K562 (cell line): ENCODE results near the gene RSRP1. TPM values are rescaled to one million over a fixed set of nuclear protein-coding genes. Genes with fewer than 3 reads are reported as not detected.

Source experiments
- ATAC-seq: fragments of 200-7000 bp; cut with Tn5 transposase; 3 replicates; pipeline ENCODE4 v1.9.1; 2020; ENCODE audit warnings: moderate library complexity
- BruUV-seq: library from RNA; stranded (reverse); fragments of 400-500 nt; replicated peaks from 2 replicates; lab custom pipeline; 2021; lab: Mats Ljungman, UMichigan
- CTCF ChIA-PET: fragments of 300-600 bp; formaldehyde crosslinking; extraction: SDS; loops from one replicate; lab custom pipeline; 2021; ENCODE audit warnings: low intra/inter-chr PET ratio; lab: Yijun Ruan, JAX
- POLR2A ChIA-PET: fragments of 300-600, 350-650 bp; sonication (Branson Sonifier 250); formaldehyde crosslinking; extraction: SDS; loops from one replicate; lab custom pipeline; 2021; ENCODE audit warnings: antibody characterized with exemption, inconsistent platforms; lab: Yijun Ruan, JAX
- DNase-seq, 4 experiments: peaks; one replicate each; pipeline versions ENCODE4 v3.0.0 to v3.0.0-alpha.2; 2011 to 2018; ENCODE audit warnings: low spot score in 3 of 4, mixed read lengths in 3 of 4; ENCODE audit errors: extremely low read depth in 1 of 4
- FAIRE-seq: peaks from 2 replicates; lab custom pipeline; 2011; peaks lifted over from hg19 to GRCh38; lab: Jason Lieb, UNC
- H2AFZ ChIP-seq: 2 replicates; pipeline ENCODE4 v1.6.0; 2011; ENCODE audit warnings: low read depth, low read length, control low read depth, inconsistent platforms
- H3K27ac ChIP-seq: fragments of 200-600 bp; 3 replicates; pipeline ENCODE4 v1.8.0; 2011; ENCODE audit warnings: low read depth, mild to moderate bottlenecking, control low read depth, inconsistent platforms, low read length, moderate library complexity, mixed read lengths; ENCODE audit errors: extremely low read depth
- H3K27me3 ChIP-seq, 2 experiments: fragments of 300-600 bp in 1 of 2; 2 replicates in 1 of 2; 3 replicates in 1 of 2; pipeline versions ENCODE4 v1.6.0 to v1.8.0; 2011; ENCODE audit warnings: inconsistent platforms in 2 of 2, low read length in 2 of 2, mild to moderate bottlenecking in 1 of 2, mixed read lengths in 1 of 2, moderate library complexity in 1 of 2; ENCODE audit not compliant: control insufficient read depth in 2 of 2, insufficient read depth in 2 of 2
- H3K36me3 ChIP-seq: fragments of 300-600 bp; 3 replicates; pipeline ENCODE4 v1.8.0; 2011; ENCODE audit warnings: mild to moderate bottlenecking, low read length, inconsistent platforms; ENCODE audit not compliant: control insufficient read depth, insufficient read depth
- H3K4me1 ChIP-seq, 2 experiments: fragments of 200-600 bp in 1 of 2; replicated peaks in 1 of 2; 2 replicates in 1 of 2; 3 replicates in 1 of 2; pipeline versions ENCODE4 v1.5.1 to v1.8.0; 2011; ENCODE audit warnings: inconsistent platforms in 2 of 2, low read length in 2 of 2, mild to moderate bottlenecking in 1 of 2, mixed read lengths in 1 of 2, moderate library complexity in 1 of 2; ENCODE audit not compliant: control insufficient read depth in 2 of 2, insufficient read depth in 2 of 2
- H3K4me2 ChIP-seq: 2 replicates; pipeline ENCODE4 v1.6.1; 2011; ENCODE audit warnings: low read length, control low read depth, inconsistent platforms, mixed read lengths; ENCODE audit not compliant: insufficient read depth
- H3K4me3 ChIP-seq: fragments of 200-600 bp; sonication (generic), shearing (Covaris generic); 2 replicates; pipeline ENCODE4 v1.5.1; 2016; ENCODE audit warnings: control low read depth, inconsistent platforms
- H3K79me2 ChIP-seq: fragments of 200-600 bp; 3 replicates; pipeline ENCODE4 v1.8.0; 2011; ENCODE audit warnings: low read length, inconsistent platforms; ENCODE audit not compliant: control insufficient read depth, insufficient read depth
- H3K9ac ChIP-seq, 2 experiments: 2 replicates each; pipeline versions ENCODE4 v1.6.0 to v1.6.1; 2011; ENCODE audit warnings: low read depth in 2 of 2, low read length in 2 of 2, control low read depth in 1 of 2, inconsistent platforms in 1 of 2, mild to moderate bottlenecking in 1 of 2, mixed read lengths in 1 of 2; ENCODE audit not compliant: insufficient read depth in 1 of 2
- H3K9me1 ChIP-seq: one replicate; pipeline ENCODE4 v1.6.0; 2011; ENCODE audit warnings: inconsistent platforms, mild to moderate bottlenecking, low read length, moderate library complexity; ENCODE audit not compliant: control insufficient read depth, insufficient read depth
- H3K9me3 ChIP-seq: replicated peaks from 2 replicates; pipeline ENCODE4 v1.5.1; 2011; ENCODE audit warnings: low read depth, low read length, inconsistent platforms; ENCODE audit not compliant: control insufficient read depth, insufficient read depth
- H4K20me1 ChIP-seq: replicated peaks from 2 replicates; pipeline ENCODE4 v1.6.1; 2011; ENCODE audit warnings: low read length, inconsistent platforms, mixed read lengths; ENCODE audit not compliant: control insufficient read depth, insufficient read depth
- KAT7 ChIP-seq: sonication (generic); formaldehyde crosslinking; IDR thresholded peaks from 2 replicates; pipeline ENCODE4 v1.8.0; 2022; ENCODE audit warnings: missing genetic modification reagents, mild to moderate bottlenecking, borderline replicate concordance
- MCM5 ChIP-seq: fragments of 450-650 bp; IDR thresholded peaks from 2 replicates; pipeline ENCODE4 v1.6.1; 2016; ENCODE audit warnings: low read depth
- PCBP1 ChIP-seq: fragments of 200-400 bp; formaldehyde crosslinking; IDR thresholded peaks from 2 replicates; pipeline ENCODE4 v1.6.1; 2018; ENCODE audit warnings: mild to moderate bottlenecking, low read depth, low read length; ENCODE audit not compliant: poor library complexity, severe bottlenecking
- SRSF9 ChIP-seq: fragments of 200-400 bp; formaldehyde crosslinking; IDR thresholded peaks from 2 replicates; pipeline ENCODE4 v1.6.1; 2017; ENCODE audit warnings: low read depth, low read length, borderline replicate concordance
- TEAD4 ChIP-seq, 2 experiments: sonication (generic) in 1 of 2; formaldehyde crosslinking in 1 of 2; IDR thresholded peaks; 2 replicates each; pipeline versions ENCODE4 v1.6.1 to v1.8.0; 2012 to 2022; ENCODE audit warnings: borderline replicate concordance in 1 of 2, inconsistent platforms in 1 of 2, low read length in 1 of 2, mild to moderate bottlenecking in 1 of 2, missing genetic modification reagents in 1 of 2
- WGBS: fragments of 100-300 bp; shearing (Covaris generic); methylation state at CpG from one replicate; pipeline ENCODE4 v1.1.6; 2016; ENCODE audit warnings: low coverage, mixed read lengths; ENCODE audit not compliant: insufficient coverage; ENCODE audit errors: missing lambda C conversion rate; 5-methylcytosine and 5-hydroxymethylcytosine counted together
- in situ Hi-C: fragments of 300-500 bp; cut with MboI; formaldehyde crosslinking; loops from 4 replicates; pipeline ENCODE4 v1.15.0; 2018; ENCODE audit warnings: inconsistent platforms, mixed read lengths
- intact Hi-C: fragments of 100-400 bp; cut with micrococcal nuclease; formaldehyde crosslinking; loops from 2 replicates; pipeline ENCODE4 v1.14.2; 2022
- polyA plus RNA-seq, 8 experiments: library from polyadenylated mRNA; depleted of rRNA in 4 of 8; stranded (reverse) in 5 of 8; unstranded in 3 of 8; fragments of >200 nt; fragmentation: Nextera tagmentation in 2 of 8; fragmentation: Illumina TruSeq in 1 of 8; extraction: Ambion mirVana in 2 of 8; extraction: Trizol in 1 of 8; gene quantifications; 2 replicates each; pipeline versions ENCODE4 v1.2.1 to v1.2.3, GENCODE V29; 2011 to 2014; ENCODE audit warnings: inconsistent platforms in 1 of 8, missing spikeins in 1 of 8
- total RNA-seq, 7 experiments: library from RNA; depleted of rRNA in 6 of 7; stranded (reverse); fragments of >200 nt in 6 of 7; fragmentation: Illumina TruSeq in 2 of 7; extraction: Trizol in 2 of 7; gene quantifications; 2 replicates each; pipeline versions ENCODE4 v1.2.1 to v1.2.3, GENCODE V29; 2011 to 2021; ENCODE audit warnings: low replicate concordance in 1 of 7
- TF ChIP-seq, protein P1 (sequence below): sonication (generic); formaldehyde crosslinking; IDR thresholded peaks from 2 replicates; pipeline ENCODE4 v1.8.1; 2022; ENCODE audit warnings: missing genetic modification reagents
- TF ChIP-seq, protein P2 (sequence below), 2 experiments: fragments of 450-650 bp; IDR thresholded peaks; 2 replicates each; pipeline ENCODE4 v1.6.1; 2016; ENCODE audit warnings: mild to moderate bottlenecking in 2 of 2, borderline replicate concordance in 1 of 2, low read depth in 1 of 2, moderate library complexity in 1 of 2

RSRP1 gene
- total and polyA plus RNA-seq, 9 of the 15 experiments (the other 6 are each of a cell fraction or from before 2014, with no cell fraction given): 27.2 to 283 (median 146) TPM

DNA sequence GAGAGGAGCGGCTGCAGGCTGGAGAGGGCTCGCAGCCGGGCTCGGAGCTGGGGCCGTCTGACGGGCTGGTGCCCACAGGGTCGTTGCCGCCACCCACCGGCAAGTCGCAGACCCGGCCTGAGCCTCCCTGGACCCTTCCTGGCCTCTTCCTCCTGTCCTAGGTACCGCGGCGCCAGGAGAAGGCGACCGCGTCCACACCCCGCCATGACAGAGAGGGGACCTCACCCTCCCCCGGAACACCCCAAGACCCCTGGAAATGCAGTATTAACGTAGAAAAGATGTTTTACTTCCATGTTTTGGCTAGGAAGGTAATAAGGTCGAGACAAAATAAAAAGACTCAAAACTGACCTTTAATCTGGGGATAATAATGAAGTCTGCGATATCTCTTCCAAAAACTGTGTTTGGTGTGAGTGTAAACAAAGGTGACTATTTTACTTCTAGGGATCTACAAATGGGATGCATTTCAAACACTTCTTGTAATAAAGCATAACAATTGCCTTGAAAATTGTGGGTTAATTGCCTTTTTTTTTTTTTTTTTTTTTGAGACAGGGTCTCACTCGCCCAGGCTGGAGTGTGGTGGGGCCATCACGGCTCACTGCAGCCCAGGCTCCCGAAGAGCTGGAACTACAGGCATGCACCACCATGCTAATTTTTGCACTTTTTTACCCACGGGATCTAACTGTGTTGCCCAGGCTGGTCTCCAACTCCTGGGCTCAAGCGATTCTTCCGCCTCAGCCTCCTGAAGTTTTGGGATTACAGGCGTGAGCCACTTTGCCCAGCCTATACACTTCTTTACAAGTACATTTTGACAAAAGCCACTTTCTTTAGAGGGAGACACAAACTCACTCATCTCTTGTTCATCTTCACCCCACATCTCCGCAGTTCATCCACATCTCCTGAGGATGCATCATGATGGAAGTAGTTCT, 838 bp upstream of the RSRP1 start (continued):
- TF ChIP-seq, protein P1, sequence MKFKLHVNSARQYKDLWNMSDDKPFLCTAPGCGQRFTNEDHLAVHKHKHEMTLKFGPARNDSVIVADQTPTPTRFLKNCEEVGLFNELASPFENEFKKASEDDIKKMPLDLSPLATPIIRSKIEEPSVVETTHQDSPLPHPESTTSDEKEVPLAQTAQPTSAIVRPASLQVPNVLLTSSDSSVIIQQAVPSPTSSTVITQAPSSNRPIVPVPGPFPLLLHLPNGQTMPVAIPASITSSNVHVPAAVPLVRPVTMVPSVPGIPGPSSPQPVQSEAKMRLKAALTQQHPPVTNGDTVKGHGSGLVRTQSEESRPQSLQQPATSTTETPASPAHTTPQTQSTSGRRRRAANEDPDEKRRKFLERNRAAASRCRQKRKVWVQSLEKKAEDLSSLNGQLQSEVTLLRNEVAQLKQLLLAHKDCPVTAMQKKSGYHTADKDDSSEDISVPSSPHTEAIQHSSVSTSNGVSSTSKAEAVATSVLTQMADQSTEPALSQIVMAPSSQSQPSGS (CRISPR knock-in tag): no peak

DNA sequence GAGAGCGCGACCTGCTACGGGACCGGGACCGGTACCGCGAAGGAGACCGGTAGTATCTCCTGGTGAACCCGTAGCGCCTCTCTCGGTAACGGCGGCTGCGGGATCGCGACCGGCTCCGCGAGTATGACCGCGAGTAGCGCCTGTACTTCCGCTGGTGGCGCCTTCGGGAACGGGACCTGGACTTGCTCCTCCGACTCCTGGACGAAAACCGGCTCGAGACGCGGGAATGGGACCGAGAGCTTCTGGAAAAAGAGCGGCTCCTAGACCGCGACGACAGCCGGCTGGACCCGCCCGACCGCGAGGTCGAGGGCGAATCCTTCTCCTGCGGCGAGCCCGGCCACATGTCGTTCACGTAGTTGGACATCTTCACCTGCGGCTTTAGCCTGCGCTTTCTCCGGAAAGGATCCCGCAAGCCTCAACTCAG, 642 bp downstream of the RSRP1 start:
- peak in 3 of 4 experiments; percentile 26 to 53 (median 29) for DNase-seq
- FAIRE-seq: no peak
- in situ Hi-C loops: no loop called here
- no peak for TF ChIP-seq SRSF9
- TF ChIP-seq KAT7: peak; percentile 3; the same call in 1 of the 2 replicates
- no peak for TF ChIP-seq TEAD4 (IDR thresholded peaks at IDR 0.05; ENCODE audit: low read length)
- 0 out of 2 replicates have a peak, but pooled peaks have one; percentile 67 for TF ChIP-seq TEAD4 (CRISPR knock-in tag; IDR thresholded peaks at IDR 0.05; ENCODE audit: borderline replicate concordance)
- TF ChIP-seq PCBP1: peak; percentile 54
- TF ChIP-seq, protein P2, sequence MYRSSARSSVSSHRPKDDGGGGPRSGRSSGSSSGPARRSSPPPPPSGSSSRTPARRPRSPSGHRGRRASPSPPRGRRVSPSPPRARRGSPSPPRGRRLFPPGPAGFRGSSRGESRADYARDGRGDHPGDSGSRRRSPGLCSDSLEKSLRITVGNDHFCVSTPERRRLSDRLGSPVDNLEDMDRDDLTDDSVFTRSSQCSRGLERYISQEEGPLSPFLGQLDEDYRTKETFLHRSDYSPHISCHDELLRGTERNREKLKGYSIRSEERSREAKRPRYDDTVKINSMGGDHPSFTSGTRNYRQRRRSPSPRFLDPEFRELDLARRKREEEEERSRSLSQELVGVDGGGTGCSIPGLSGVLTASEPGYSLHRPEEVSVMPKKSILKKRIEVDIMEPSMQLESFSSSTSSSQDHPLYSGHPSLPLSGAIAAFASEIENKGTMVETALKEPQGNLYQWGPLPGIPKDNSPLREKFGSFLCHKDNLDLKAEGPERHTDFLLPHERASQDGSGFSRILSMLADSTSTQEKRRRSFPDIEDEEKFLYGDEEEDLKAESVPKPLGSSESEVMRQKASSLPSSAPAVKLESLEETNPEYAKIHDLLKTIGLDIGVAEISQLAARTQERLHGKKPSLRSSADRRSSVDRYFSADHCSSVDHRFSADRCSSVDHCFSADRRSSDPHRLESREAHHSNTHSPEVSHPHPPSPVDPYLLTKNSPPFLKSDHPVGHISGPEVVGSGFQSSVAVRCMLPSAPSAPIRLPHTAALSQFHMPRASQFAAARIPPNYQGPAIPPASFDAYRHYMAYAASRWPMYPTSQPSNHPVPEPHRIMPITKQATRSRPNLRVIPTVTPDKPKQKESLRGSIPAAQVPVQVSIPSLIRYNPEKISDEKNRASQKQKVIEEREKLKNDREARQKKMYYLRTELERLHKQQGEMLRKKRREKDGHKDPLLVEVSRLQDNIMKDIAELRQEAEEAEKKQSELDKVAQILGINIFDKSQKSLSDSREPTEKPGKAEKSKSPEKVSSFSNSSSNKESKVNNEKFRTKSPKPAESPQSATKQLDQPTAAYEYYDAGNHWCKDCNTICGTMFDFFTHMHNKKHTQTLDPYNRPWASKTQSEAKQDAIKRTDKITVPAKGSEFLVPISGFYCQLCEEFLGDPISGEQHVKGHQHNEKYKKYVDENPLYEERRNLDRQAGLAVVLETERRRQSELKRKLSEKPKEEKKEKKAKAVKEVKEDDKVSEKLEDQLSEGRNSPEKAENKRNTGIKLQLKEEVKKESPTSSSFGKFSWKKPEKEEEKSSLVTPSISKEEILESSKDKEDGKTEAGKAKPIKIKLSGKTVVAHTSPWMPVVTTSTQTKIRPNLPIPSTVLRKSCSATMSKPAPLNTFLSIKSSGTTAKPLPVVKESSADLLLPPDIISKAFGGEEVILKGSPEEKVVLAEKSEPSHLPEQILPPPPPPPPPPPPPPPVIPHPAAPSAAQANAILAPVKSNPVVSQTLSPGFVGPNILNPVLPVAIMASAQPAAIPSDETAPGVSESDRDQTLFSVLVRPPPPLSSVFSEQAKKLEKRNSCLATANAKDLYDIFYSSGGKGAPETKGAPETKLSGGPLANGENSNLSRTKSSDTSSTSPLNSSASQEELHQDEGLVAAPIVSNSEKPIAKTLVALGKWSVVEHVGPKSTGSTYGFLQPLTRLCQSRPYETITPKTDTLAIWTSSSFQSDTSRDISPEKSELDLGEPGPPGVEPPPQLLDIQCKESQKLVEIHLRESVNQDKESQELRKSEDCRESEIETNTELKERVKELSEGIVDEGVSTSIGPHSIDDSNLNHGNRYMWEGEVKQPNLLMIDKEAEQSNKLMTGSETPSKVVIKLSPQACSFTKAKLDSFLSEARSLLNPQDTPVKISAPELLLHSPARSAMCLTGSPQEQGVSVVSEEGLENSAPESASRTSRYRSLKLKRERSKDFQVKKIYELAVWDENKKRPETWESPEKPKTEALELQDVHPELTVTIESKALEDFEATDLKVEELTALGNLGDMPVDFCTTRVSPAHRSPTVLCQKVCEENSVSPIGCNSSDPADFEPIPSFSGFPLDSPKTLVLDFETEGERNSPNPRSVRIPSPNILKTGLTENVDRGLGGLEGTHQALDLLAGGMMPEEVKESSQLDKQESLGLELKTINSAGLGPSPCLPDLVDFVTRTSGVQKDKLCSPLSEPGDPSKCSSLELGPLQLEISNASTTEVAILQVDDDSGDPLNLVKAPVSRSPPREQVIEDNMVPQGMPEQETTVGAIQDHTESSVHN (IDR thresholded peaks at IDR 0.05; ENCODE audit: borderline replicate concordance in 1 of 2, low read depth in 1 of 2): no peak
- no peak for TF ChIP-seq MCM5

More for the DNA sequence above, 642 bp downstream of the RSRP1 start:
- POLR2A ChIA-PET: interaction anchor here (0.6 to 7.9 kb wide), 6 partner anchors 8 to 514 kb away, joined by 3 to 107 read pairs (median 7); partner anchors contain the start of gene SYF2
- peaks cover 56% of the 10 kb centered on the region for H3K79me2 ChIP-seq
- no peaks in the 10 kb centered on the region for H3K9me3 ChIP-seq
- peak overlapping the region; percentile 93 for H3K27ac ChIP-seq
- BruUV-seq: no TSS peak
- intact Hi-C loops: loop anchor here (10.0 kb wide), 1 partner anchor 148 kb away; no protein-coding TSS in a partner anchor
- H3K27me3 ChIP-seq: no peaks in the 10 kb centered on the region
- H4K20me1 ChIP-seq: peaks cover 27% of the 10 kb centered on the region
- peaks cover 21 to 32% of the 10 kb centered on the region in 2 experiments for H3K4me1 ChIP-seq
- H3K36me3 ChIP-seq: peaks cover 52% of the 10 kb centered on the region
- H3K4me2 ChIP-seq: peak overlapping the region; percentile 98
- H3K9me1 ChIP-seq: no peaks in the 10 kb centered on the region
- under 1% methylated on average over 53 of the region's 53 CpGs for WGBS
- CTCF ChIA-PET: no interaction called here
- peak overlapping the region; percentile 89 for H2AFZ ChIP-seq
- H3K4me3 ChIP-seq: peak overlapping the region; percentile 69
- ATAC-seq: peak; percentile 20
- H3K9ac ChIP-seq: peak overlapping the region; percentile 93 to 99
